Transverse colon (tissue), 4 donors: ENCODE results near the gene NOX4.

Experiments used
- CTCF ChIP-seq, 5 experiments: fragments of 200-600 bp in 3 of 5; fragments of 450-650 bp in 2 of 5; sonication (generic) in 3 of 5; IDR thresholded peaks; 1 replicate in 2 of 5; 2 replicates in 3 of 5; pipeline ENCODE4 v1.5.1; 2016 to 2017; ENCODE audit warnings: antibody characterized with exemption in 5 of 5, inconsistent platforms in 3 of 5, mild to moderate bottlenecking in 2 of 5, moderate library complexity in 1 of 5
- EP300 ChIP-seq: sonication (generic); formaldehyde crosslinking; IDR thresholded peaks from one replicate; pipeline ENCODE4 v1.6.1; 2017; ENCODE audit warnings: antibody characterized with exemption, low read depth
- POLR2A ChIP-seq: fragments of 450-650 bp; IDR thresholded peaks from one replicate; pipeline ENCODE4 v1.6.1; 2016; ENCODE audit warnings: antibody characterized with exemption, mild to moderate bottlenecking, moderate library complexity
- POLR2AphosphoS5 ChIP-seq, 3 donors: sonication (generic); formaldehyde crosslinking; IDR thresholded peaks; one replicate each; pipeline ENCODE4 v1.6.1; 2016; ENCODE audit warnings: antibody characterized with exemption in 3 of 3

- TF ChIP-seq CTCF (IDR thresholded peaks at IDR 0.05) (no peak), POLR2A (no peak), EP300 (no peak), POLR2AphosphoS5 (IDR thresholded peaks at IDR 0.05) (no peak)
These were observed 44.0 kb upstream of the NOX4 start for GRCh38 chr11:89535221-89535620.
